ENCODE results near the gene ARHGAP30. TPM values are rescaled to one million over a fixed set of nuclear protein-coding genes. Genes with fewer than 3 reads are reported as not detected.

Gene ARHGAP30
- total and polyA plus RNA-seq, 2 of the 4 experiments (the other 2 are of a cell fraction), result 0.02 TPM; not detected in 1

DNA sequence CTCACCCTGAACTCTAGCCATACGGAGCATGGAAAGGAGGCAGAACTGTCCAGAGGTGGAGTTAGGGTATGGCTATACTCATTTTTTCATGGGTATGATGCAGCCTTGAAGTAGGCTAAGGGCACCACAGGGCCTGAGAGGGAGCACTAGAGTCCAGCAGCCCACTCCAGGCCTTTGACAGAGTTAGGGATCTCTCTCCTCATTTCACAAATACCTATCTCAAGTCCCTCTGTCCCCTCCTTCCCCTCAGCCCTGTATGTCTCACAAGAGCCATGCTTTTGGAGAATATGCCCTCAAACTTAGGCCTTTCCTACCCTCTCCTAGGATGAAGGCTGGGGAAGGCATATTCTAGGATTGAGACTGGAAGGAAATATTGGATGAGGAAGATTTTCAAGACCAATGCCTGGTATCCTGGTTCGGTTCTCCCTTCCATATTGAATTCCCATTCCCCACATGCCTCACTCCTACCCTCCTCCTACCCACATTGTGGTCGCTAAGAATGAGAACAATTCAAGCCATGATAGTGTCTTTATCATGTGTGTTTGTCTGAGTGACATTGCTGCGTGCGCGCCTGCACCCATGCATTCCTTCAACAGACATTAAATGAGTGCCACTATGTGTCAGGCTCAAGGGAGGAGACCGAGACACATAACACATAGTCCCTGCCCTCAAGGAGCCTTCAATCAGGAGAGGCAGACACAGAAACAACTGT lies 22.3 kb upstream of the ARHGAP30 start:
- Histone ChIP-seq H2AK5ac (ENCODE audit: low read depth, low read length) (peak overlapping the region; percentile 14; the same call in 1 of the 2 replicates), H2AK9ac (replicated peaks; ENCODE audit: low read depth, low read length, poor library complexity) (no peak overlapping the region), H2BK15ac (ENCODE audit: low read depth, low read length) (no peak overlapping the region), H3K14ac (replicated peaks; ENCODE audit: low read depth, low read length) (peak overlapping the region; percentile 71; the same call in 1 of the 2 replicates), H4K91ac (ENCODE audit: insufficient read depth, low read depth, low read length) (no peak overlapping the region), H2BK20ac (ENCODE audit: low read depth, low read length) (peak overlapping the region; percentile 2; the same call in 1 of the 2 replicates), H4K8ac (ENCODE audit: low read depth in 2 of 2, low read length in 2 of 2) (no peak overlapping the region), H2BK5ac (ENCODE audit: low read depth, low read length, poor library complexity, severe bottlenecking) (no peak overlapping the region), H3K56ac (ENCODE audit: extremely low read depth, insufficient read depth, low read length) (no peak overlapping the region), H2AFZ (replicated peaks; ENCODE audit: low read length, poor library complexity) (no peak overlapping the region), H4K20me1 (ENCODE audit: insufficient read depth, low read length) (no peaks in the 10 kb centered on the region), H3K9ac (ENCODE audit: low read depth, low read length) (no peak overlapping the region), H4K5ac (ENCODE audit: low read depth, low read length) (no peak overlapping the region), H3K4me1 (ENCODE audit: control insufficient read depth, insufficient read depth, low read length) (peaks cover 10% of the 10 kb centered on the region), H3K27me3 (ENCODE audit: control insufficient read depth, insufficient read depth, low read length) (no peaks in the 10 kb centered on the region), H3K4me3 (ENCODE audit: insufficient read depth, low read depth, low read length) (no peak overlapping the region), H3K36me3 (ENCODE audit: control insufficient read depth, insufficient read depth, low read length) (no peaks in the 10 kb centered on the region), H3K79me1 (ENCODE audit: low read depth in 1 of 2, low read length in 2 of 2) (no peaks in the 10 kb centered on the region), H2BK120ac (ENCODE audit: low read depth, low read length) (peak overlapping the region; percentile 46; the same call in 1 of the 2 replicates), H3K4ac (ENCODE audit: low read depth, low read length) (peak overlapping the region; percentile 39; the same call in 1 of the 2 replicates), H3K9me3 (ENCODE audit: control insufficient read depth, insufficient read depth, low read length) (no peaks in the 10 kb centered on the region), H3K4me2 (ENCODE audit: low read depth, low read length) (no peak overlapping the region), H3K9me1 (ENCODE audit: insufficient read depth, low read length) (peaks cover 14% of the 10 kb centered on the region), H3K23ac (ENCODE audit: low read depth, low read length) (peak overlapping the region; percentile 27; the same call in 1 of the 2 replicates), H3K18ac (ENCODE audit: low read depth, low read length) (no peak overlapping the region), H3K27ac (ENCODE audit: insufficient read depth, low read length) (no peak overlapping the region)
- ATAC-seq (ENCODE audit: low read depth), result no peak
- ChIA-PET POLR2A (ENCODE audit: unreplicated experiment) (no interaction called here), CTCF (no interaction called here)
- intact Hi-C loops (cut with micrococcal nuclease) (no loop called here), in situ Hi-C loops (cut with MboI; ENCODE audit: low sequenced_read_pairs) (no loop called here), dilution Hi-C loops (cut with HindIII; ENCODE audit: low sequenced_read_pairs, unreplicated experiment) (no loop called here)
- WGBS, 2 experiments (ENCODE audit: extremely low coverage in 2 of 2, insufficient read length in 1 of 2), result 100% methylated on average over 4 of the region's 7 CpGs; no CpG with 5 or more reads in 1 of the 2 experiments
- TF ChIP-seq, protein P1, sequence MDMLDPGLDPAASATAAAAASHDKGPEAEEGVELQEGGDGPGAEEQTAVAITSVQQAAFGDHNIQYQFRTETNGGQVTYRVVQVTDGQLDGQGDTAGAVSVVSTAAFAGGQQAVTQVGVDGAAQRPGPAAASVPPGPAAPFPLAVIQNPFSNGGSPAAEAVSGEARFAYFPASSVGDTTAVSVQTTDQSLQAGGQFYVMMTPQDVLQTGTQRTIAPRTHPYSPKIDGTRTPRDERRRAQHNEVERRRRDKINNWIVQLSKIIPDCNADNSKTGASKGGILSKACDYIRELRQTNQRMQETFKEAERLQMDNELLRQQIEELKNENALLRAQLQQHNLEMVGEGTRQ (IDR thresholded peaks at IDR 0.05; ENCODE audit: low read depth, low read length), result no peak
- TF ChIP-seq MAZ (IDR thresholded peaks at IDR 0.05; ENCODE audit: borderline replicate concordance, low read depth, low read length), result no peak
- TF ChIP-seq RAD21 (IDR thresholded peaks at IDR 0.05; ENCODE audit: low read length), result no peak
- no peak for TF ChIP-seq MXI1 (IDR thresholded peaks at IDR 0.05; ENCODE audit: borderline replicate concordance, low read depth, low read length)
- TF ChIP-seq NFE2L2 (IDR thresholded peaks at IDR 0.05; ENCODE audit: low read depth, low read length), result no peak
- no peak for TF ChIP-seq POLR2A (IDR thresholded peaks at IDR 0.05; ENCODE audit: low read depth, low read length)
- no TSS peak for BruUV-seq (replicated peaks)
- no peak for DNase-seq

Measured in IMR-90 (cell line).